Measurements from ENCODE around the gene MED9.

DNA sequence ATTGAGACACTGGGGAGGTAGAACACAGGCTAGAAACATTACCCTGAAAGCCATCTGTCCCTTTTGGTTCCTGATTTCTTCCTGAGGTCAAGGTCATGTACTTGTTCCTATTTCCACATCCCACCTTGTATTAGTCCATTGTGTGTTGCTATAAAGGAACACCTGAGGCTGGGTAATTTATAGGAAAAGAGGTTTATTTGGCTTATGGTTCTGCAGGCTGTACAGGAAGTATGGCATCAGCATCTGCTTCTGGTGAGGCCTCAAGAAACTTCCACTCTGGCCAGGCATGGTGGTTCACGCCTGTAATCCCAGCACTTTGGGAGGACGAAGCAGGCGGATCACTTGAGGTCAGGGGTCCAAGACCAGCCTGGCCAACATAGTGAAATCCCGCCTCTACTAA is 7.4 kb upstream of the MED9 start:
- no peak for TF ChIP-seq EP300 (IDR thresholded peaks at IDR 0.05; ENCODE audit: borderline replicate concordance in 1 of 2, low read depth in 1 of 2, low read length in 1 of 2)
- no peak for TF ChIP-seq FOSL2 (IDR thresholded peaks at IDR 0.05; ENCODE audit: borderline replicate concordance, low read depth)
- TF ChIP-seq RCOR1 (IDR thresholded peaks at IDR 0.05; ENCODE audit: low read length) = no peak
- TF ChIP-seq TAF1 (IDR thresholded peaks at IDR 0.05; ENCODE audit: borderline replicate concordance, low read depth, low read length) = no peak
- TF ChIP-seq, protein P1, sequence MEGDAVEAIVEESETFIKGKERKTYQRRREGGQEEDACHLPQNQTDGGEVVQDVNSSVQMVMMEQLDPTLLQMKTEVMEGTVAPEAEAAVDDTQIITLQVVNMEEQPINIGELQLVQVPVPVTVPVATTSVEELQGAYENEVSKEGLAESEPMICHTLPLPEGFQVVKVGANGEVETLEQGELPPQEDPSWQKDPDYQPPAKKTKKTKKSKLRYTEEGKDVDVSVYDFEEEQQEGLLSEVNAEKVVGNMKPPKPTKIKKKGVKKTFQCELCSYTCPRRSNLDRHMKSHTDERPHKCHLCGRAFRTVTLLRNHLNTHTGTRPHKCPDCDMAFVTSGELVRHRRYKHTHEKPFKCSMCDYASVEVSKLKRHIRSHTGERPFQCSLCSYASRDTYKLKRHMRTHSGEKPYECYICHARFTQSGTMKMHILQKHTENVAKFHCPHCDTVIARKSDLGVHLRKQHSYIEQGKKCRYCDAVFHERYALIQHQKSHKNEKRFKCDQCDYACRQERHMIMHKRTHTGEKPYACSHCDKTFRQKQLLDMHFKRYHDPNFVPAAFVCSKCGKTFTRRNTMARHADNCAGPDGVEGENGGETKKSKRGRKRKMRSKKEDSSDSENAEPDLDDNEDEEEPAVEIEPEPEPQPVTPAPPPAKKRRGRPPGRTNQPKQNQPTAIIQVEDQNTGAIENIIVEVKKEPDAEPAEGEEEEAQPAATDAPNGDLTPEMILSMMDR (IDR thresholded peaks at IDR 0.05) = no peak
- TF ChIP-seq EZH2phosphoT487 (IDR thresholded peaks at IDR 0.05; ENCODE audit: borderline replicate concordance, low read depth) = no peak
- no peak for TF ChIP-seq POLR2AphosphoS5 (IDR thresholded peaks at IDR 0.05; ENCODE audit: low read depth, low read length)
- no peak for TF ChIP-seq RXRA (IDR thresholded peaks at IDR 0.05; ENCODE audit: borderline replicate concordance, low read depth)
- TF ChIP-seq MXI1 (IDR thresholded peaks at IDR 0.05; ENCODE audit: low read depth, low read length) = no peak
- TF ChIP-seq JUND (IDR thresholded peaks at IDR 0.05) = no peak
